Skeletal muscle tissue (tissue), 4 donors: ENCODE data around the gene PSMD8. TPM values are rescaled to one million over a fixed set of nuclear protein-coding genes. Genes with fewer than 3 reads are reported as not detected.
"Not testable (repeated sequence)": the region's sequence is repeated elsewhere in the genome, so short reads cannot be mapped to it uniquely, and the experiment has no call there.

ENCODE experiments used
- H3K27ac ChIP-seq: one replicate; pipeline ENCODE4 v1.7.0; 2013; ENCODE audit warnings: mild to moderate bottlenecking, low read depth, low read length, inconsistent platforms
- H3K27me3 ChIP-seq, 3 donors: one replicate each; pipeline ENCODE4 v1.7.0; 2013; ENCODE audit warnings: low read length in 3 of 3; ENCODE audit not compliant: control insufficient read depth in 3 of 3, insufficient read depth in 3 of 3
- H3K36me3 ChIP-seq, 3 donors: one replicate each; pipeline ENCODE4 v1.7.0; 2013; ENCODE audit warnings: low read length in 3 of 3; ENCODE audit not compliant: control insufficient read depth in 3 of 3, insufficient read depth in 3 of 3
- H3K4me1 ChIP-seq, 3 donors: one replicate each; pipeline ENCODE4 v1.7.0; 2013; ENCODE audit warnings: low read length in 3 of 3, mild to moderate bottlenecking in 3 of 3; ENCODE audit not compliant: control insufficient read depth in 3 of 3, insufficient read depth in 3 of 3
- H3K4me3 ChIP-seq, 3 donors: one replicate each; pipeline ENCODE4 v1.7.0; 2013; ENCODE audit warnings: low read length in 3 of 3
- H3K9ac ChIP-seq, 3 donors: one replicate each; pipeline ENCODE4 v1.7.0; 2013; ENCODE audit warnings: low read length in 3 of 3, mild to moderate bottlenecking in 3 of 3, moderate library complexity in 2 of 3, low read depth in 1 of 3
- H3K9me3 ChIP-seq, 3 donors: one replicate each; pipeline ENCODE4 v1.7.0; 2013; ENCODE audit warnings: low read length in 3 of 3; ENCODE audit not compliant: control insufficient read depth in 3 of 3
- total RNA-seq: library from RNA; depleted of rRNA; stranded (reverse); fragments of >200 nt; gene quantifications from one replicate; pipeline ENCODE4 v1.2.3, GENCODE V29; 2014
- donor health status: Osteomylitis.

PSMD8 gene
- total RNA-seq, result 129 TPM

- Histone ChIP-seq H3K27ac (peak within 1 kb of the TSS; percentile 95), H3K9me3 (no peaks in the 10 kb centered on the region), H3K9ac (peak within 1 kb of the TSS; percentile 90 to 99 (median 98)), H3K36me3 (peaks cover 16 to 27% (median 22%) of the 10 kb centered on the region in 3 donors), H3K4me1 (peaks cover 20 to 30% (median 25%) of the 10 kb centered on the region in 3 donors), H3K4me3 (peak within 1 kb of the TSS; percentile 91 to 93 (median 93)), H3K27me3 (peaks cover 0 to 7% (median 3%) of the 10 kb centered on the region in 3 donors)
Observed at GRCh38 chr19:38374332-38375097, at the start of gene PSMD8. TSS of gene PSMD8 (plus strand) at chr19:38374571. CDS start at chr19:38374602, 31 bp downstream.

- H3K4me1 ChIP-seq, result peaks cover 0 to 3% (median 0%) of the 10 kb centered on the region in 3 donors
- peaks cover 5 to 8% (median 6%) of the 10 kb centered on the region in 3 donors for H3K36me3 ChIP-seq
- peaks cover 0 to 6% (median 0%) of the 10 kb centered on the region in 3 donors for H3K27me3 ChIP-seq
- no peak overlapping the region for H3K4me3 ChIP-seq
- no peak overlapping the region for H3K27ac ChIP-seq
- no peaks in the 10 kb centered on the region for H3K9me3 ChIP-seq
- H3K9ac ChIP-seq, result no peak overlapping the region
Observed at GRCh38 chr19:38326591-38326990, 47.8 kb upstream of the PSMD8 start.

- no peaks in the 10 kb centered on the region for H3K27me3 ChIP-seq
- no peaks in the 10 kb centered on the region for H3K9me3 ChIP-seq
- peaks cover 5 to 8% (median 6%) of the 10 kb centered on the region in 3 donors for H3K36me3 ChIP-seq
- no peaks in the 10 kb centered on the region for H3K4me1 ChIP-seq
- H3K4me3 ChIP-seq, result no peak overlapping the region
- H3K27ac ChIP-seq, result no peak overlapping the region
- no peak overlapping the region for H3K9ac ChIP-seq
Observed at GRCh38 chr19:38329651-38330050, 44.7 kb upstream of the PSMD8 start.

- Histone ChIP-seq H3K27me3 (no peaks in the 10 kb centered on the region), H3K9me3 (no peaks in the 10 kb centered on the region), H3K4me1 (peaks cover 3% of the 10 kb centered on the region in 3 donors), H3K9ac (no peak overlapping the region), H3K36me3 (peaks cover 5 to 8% (median 6%) of the 10 kb centered on the region in 3 donors), H3K4me3 (no peak overlapping the region), H3K27ac (no peak overlapping the region)
Observed at GRCh38 chr19:38331728-38332127, 42.6 kb upstream of the PSMD8 start.

- no peaks in the 10 kb centered on the region for H3K36me3 ChIP-seq
- H3K9ac ChIP-seq, result no peak overlapping the region
- H3K27ac ChIP-seq, result no peak overlapping the region
- H3K9me3 ChIP-seq, result no peaks in the 10 kb centered on the region
- no peaks in the 10 kb centered on the region for H3K27me3 ChIP-seq
- no peak overlapping the region for H3K4me3 ChIP-seq
- H3K4me1 ChIP-seq, result peaks cover 9% of the 10 kb centered on the region in 3 donors
Observed at GRCh38 chr19:38333245-38333644, 41.1 kb upstream of the PSMD8 start.

- Histone ChIP-seq H3K36me3 (no peaks in the 10 kb centered on the region), H3K9ac (peak overlapping the region; percentile 85 to 86 (median 85)), H3K4me1 (peaks cover 9% of the 10 kb centered on the region in 3 donors), H3K27ac (peak overlapping the region; percentile 98), H3K27me3 (no peaks in the 10 kb centered on the region), H3K4me3 (peak overlapping the region; percentile 92 to 93 (median 93)), H3K9me3 (no peaks in the 10 kb centered on the region)
Observed at GRCh38 chr19:38335949-38336637, 38.3 kb upstream of the PSMD8 start.

- no peaks in the 10 kb centered on the region for H3K36me3 ChIP-seq
- peak overlapping the region; percentile 98 for H3K27ac ChIP-seq
- no peaks in the 10 kb centered on the region for H3K9me3 ChIP-seq
- peak overlapping the region; percentile 92 to 93 (median 93) for H3K4me3 ChIP-seq
- H3K27me3 ChIP-seq, result no peaks in the 10 kb centered on the region
- H3K4me1 ChIP-seq, result peaks cover 9% of the 10 kb centered on the region in 3 donors
- peak overlapping the region; percentile 85 for H3K9ac ChIP-seq
Observed at GRCh38 chr19:38336638-38337359, 37.6 kb upstream of the PSMD8 start.

- H3K36me3 ChIP-seq, result no peaks in the 10 kb centered on the region
- peak overlapping the region; percentile 98 for H3K27ac ChIP-seq
- H3K4me3 ChIP-seq, result peak overlapping the region; percentile 92 to 93 (median 93)
- H3K27me3 ChIP-seq, result no peaks in the 10 kb centered on the region
- peaks cover 9% of the 10 kb centered on the region in 3 donors for H3K4me1 ChIP-seq
- no peaks in the 10 kb centered on the region for H3K9me3 ChIP-seq
- peak overlapping the region; percentile 72 to 85 (median 85) for H3K9ac ChIP-seq
Observed at GRCh38 chr19:38337360-38337653, 37.1 kb upstream of the PSMD8 start.

- not testable (repeated sequence) for H3K4me1 ChIP-seq, H3K9ac ChIP-seq, H3K9me3 ChIP-seq, H3K27ac ChIP-seq, H3K4me3 ChIP-seq, H3K36me3 ChIP-seq, H3K27me3 ChIP-seq
Observed at GRCh38 chr19:38339011-38339410, 35.4 kb upstream of the PSMD8 start.
